HG03460 (cell line): ENCODE results near the gene SCFD2.

Experiments
- ATAC-seq: cut with Tn5 transposase; IDR thresholded peaks from one replicate; pipeline ENCODE4 v1.9.1; 2021; ENCODE audit not compliant: unreplicated experiment

Gene SCFD2

GRCh38 chr4:52939739-52940138 is 426.1 kb downstream of the SCFD2 start:
- no peak for ATAC-seq

- ATAC-seq, result no peak
Observed at GRCh38 chr4:52939325-52939724, 426.5 kb downstream of the SCFD2 start.

GRCh38 chr4:52937829-52938228 is 428.0 kb downstream of the SCFD2 start:
- no peak for ATAC-seq

DNA sequence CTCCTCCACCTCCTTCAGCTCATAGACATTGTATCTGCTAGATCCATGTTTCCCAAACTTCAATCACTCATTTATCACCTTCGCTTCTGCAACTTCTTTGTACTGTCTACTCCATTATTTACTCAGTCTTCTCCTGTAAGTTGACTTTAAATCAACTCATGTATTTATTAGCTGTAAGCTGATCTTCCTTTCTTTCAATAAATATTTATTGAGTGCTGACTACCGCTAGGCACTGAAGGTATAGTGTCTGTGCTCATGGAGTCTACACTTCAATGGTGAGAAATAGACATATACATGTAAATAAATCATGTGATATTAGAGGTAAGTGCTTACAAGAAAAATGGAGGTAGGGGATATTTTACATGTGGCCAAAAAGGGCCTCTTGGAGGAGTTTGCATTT is 429.1 kb downstream of the SCFD2 start:
- no peak for ATAC-seq

DNA sequence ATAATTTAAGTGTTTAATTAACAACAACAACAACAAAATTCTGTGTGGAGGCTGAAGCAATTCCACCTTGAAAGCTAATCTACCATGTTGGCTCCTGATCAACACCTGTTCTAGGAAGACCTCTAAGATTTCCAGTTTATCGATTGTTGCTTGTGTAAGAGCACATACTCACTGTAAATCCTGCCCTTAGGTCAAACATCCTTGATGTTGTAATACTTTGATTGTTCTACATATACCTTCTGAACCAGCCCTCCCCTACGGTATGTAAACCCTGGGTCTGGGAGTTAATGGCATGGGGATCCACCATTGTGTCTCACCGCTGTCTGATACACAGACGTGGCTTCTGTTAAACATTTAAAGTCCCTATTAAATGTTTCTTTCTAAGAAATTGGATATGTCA is 430.5 kb downstream of the SCFD2 start:
- no peak for ATAC-seq

DNA sequence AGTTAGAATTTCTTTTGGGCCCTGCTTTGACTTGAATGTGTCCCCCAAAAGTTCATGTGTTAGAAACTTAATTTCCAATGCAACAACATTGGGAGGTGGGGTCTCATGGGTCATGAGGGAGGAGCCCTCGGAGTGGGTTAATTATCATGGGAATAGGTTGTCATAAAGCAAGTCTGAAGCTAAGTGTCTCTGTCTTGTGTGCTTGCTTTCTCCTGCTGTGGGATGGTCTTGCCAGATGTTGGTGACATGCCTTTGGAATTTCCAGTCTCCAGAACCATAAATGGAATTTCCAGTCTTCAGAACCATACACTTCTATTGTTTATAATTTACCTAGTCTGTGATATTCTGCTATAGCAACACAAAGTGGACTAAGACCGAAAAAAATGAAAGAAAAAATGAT is 432.1 kb downstream of the SCFD2 start:
- no peak for ATAC-seq

DNA sequence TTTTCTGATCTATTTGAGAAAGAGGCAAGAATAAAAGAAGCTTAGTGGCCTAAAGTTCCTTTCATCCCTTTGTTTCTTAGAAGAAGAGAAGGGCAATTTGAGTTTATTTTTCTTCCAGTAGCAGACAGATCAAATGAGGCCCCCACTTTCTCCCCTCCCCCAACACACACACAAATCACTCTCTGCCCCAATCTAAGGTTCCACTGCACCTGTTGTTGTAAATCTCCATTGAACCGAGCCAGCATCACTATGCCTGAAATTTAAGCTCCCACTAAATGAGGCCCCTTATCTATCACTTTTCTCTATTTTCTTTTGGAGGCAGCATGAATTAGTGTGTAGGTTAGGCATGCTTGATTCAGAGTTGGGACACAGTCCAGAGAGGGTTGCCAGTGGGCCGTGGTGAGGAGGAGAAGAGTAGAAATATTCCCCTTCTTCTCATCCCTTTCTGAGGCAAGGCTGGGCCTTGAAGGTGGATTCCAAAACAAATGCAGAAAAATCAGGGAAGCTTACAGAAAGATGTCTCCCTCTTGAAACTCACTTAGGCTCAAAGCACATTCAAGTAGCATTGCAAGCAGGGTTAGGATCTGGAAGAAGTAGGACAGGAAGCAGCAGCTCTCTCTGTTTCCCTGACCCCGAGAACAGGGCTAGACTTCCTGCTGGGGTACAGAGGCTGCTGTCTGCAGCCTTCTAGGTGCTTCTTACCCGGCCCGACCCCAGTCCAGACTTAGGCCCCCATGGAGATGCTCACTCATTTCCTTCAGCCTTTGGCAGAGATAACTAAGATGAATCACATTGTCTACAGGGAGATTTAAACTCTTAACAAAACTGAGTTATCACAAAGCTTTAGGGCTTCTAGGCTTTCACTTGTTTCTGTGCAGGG is 433.0 kb downstream of the SCFD2 start:
- no peak for ATAC-seq

DNA sequence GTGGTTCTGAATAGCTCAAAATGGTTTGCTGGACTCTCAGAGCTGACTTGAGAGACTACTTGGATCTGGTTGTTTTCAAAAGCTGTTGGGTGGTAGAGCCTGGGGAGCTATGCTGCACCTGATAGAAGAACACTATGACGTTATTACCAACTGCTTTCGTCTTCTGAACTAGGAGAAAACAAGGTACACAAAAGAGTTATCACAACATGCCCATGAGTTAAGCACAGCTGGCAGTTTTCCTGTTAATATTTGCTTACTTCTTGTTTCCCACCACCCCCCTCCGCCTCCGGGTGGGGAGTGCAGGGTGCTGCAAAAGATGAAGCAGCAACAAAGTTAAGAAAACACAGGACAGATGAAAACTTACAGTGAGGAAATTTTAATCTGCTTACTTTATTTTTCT is 434.6 kb downstream of the SCFD2 start:
- no peak for ATAC-seq

DNA sequence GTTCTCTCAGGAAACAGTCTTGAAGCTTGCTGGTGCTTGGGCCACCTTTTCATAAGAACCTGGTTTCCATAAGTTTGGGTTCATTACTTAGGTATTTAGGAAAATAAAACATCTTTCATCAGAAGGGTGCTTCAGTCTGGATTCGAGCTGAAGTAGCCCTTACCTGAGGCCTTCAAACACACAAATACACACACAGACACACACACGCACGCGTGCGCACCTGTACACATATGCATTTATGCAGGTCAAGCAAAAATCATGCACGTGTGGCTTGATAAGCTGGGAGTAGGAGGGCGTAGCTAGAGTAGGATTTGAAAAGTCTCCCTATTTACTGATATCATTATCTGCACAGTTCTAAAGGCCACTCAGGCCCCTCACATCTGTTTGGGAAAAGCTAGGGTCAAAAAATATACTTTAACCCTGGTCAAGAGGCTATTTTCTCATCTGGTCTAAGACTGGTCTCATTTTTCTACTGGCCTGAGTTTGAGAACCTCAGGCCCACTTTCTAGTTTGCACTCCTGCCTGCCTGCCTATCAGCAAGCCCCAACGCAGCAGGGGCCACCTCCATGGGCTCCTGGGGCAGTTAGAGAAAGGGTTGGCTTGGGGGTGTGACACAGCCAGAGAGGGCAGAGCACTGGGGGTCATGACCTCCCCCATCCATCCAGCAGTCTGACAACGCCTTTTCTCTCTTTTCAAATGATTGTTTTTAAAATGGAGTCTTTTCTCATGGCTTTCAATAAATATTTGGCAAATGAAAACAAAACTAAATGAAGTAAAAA is 439.5 kb downstream of the SCFD2 start:
- no peak for ATAC-seq

DNA sequence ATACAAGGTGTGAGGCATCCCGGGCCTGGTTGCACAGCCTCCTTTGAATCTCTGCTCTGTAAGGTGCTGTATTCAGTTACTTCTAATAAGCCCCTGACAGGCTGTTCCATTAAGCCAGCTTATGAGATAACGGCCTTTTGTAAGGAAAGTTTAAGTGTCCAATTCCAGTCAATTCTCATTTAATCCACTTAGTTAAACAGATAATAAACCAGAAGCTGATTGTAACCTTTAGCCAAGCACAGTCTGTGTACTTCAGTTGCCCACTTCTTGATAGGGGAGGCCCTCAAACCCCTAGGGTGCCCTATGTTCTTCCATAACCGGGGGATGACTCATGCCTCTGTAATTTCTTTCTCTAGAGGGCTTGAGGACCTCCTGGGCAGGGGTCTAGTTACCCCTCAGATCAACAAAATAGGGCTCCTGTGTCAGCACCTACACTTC is 440.3 kb downstream of the SCFD2 start:
- ATAC-seq, result no peak

DNA sequence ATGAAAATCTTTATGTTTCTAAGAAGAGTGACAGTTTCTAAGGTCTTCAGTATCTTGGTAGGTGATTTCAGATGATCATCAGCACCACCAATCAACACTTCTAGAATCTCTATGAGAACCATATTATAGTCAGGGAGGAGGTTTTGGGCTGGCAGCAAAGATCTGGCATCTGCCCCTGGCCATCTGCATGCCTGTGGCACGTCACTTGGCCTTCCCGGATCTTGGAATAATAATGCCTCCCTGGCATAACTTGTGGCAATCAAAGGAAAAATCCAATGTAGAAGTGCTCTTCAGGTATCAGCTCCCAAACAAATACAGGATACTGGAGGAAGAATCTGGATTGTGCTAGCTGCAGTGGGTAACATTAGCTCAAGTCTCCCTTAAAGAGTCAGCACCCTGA is 446.4 kb downstream of the SCFD2 start:
- no peak for ATAC-seq

DNA sequence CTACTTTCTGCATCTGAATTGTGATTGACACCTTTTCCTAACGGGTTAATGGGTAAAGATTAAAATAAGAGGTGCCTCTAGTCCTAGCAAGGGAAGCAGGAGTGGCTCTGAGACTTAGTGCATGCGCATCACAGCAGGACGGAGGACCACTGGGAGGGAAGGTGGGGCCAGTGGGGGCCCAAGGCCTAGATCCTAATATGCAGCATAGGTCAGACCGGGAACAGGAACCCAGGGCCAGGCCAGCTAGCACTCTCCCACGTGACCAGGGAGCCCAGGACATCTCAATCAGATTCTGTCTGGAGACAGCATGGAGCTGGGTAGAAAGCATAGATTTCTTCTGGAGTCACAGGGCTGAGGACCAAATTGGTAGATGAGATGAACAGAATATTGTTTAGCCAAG is 448.0 kb downstream of the SCFD2 start:
- no peak for ATAC-seq

DNA sequence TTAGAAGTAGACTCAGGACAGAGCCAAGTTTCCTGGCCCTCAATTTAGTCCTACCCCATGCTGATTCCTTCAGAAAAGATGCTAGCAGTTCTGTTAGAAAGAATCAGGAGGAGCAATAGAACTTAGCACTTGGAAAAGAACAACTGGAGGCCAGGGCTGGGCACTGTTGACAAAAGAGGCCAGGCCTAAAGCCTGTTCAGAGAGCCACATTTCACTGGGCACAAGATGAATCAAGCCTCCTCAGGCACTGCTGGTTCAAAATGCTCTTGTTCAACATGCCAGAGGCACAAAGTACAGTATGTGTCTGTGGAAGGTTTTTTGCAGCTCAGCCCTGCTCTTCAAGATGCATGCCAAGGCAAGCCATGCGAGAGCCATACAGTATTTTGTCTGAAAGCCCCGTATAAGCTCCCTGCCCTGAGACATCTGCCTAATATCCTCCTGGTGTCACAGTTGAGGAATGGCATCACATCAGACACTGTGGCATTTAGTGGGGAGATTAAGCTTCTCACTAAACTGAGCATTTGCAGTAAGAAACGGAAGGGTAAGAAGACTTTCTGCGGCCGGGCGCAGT is 450.0 kb downstream of the SCFD2 start:
- ATAC-seq, result no peak

DNA sequence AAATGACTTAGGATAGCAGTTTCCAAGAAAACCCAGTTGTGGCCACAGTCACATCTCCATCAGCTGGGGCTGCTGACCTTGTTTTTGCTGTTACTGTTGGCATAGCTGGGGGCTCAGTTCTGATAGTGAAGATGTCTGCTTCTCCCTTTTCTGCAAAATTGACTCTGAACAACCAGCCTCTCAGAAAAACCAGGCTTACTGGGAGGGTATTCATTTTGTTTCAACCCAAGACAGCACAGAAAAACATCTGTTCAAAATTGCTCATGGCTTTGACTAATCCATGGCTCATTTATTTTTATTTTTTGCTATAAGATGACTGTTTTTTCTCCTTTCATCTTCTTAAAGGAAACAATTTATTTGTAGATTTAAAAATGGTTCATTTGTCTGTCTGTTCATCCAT is 450.7 kb downstream of the SCFD2 start:
- no peak for ATAC-seq

DNA sequence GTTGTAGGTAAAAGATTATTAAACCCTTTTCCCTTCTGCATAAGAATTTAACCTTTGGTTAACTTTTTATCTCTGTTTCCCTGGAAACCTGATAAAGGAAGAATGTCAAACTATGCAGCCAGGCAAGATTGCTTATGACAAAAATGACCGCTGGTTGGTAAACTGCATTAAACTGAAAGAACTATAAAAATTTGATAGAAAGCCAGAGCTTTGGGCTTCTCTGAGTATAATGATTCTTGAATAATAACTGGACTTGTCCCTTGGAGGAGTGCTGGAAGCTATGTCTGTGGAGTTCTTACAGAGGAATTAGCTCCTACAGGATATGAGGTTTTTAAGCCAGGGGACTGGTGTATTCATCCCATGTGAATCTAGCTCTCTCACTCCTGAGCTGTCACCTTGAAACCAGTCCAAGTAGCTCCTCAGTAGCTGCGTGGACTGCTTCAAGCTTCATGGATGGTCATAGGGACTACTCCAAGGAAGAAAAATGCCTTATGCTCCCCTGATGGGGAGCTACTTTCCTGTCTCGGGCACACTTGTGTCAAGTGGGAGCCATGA is 451.7 kb downstream of the SCFD2 start:
- no peak for ATAC-seq

DNA sequence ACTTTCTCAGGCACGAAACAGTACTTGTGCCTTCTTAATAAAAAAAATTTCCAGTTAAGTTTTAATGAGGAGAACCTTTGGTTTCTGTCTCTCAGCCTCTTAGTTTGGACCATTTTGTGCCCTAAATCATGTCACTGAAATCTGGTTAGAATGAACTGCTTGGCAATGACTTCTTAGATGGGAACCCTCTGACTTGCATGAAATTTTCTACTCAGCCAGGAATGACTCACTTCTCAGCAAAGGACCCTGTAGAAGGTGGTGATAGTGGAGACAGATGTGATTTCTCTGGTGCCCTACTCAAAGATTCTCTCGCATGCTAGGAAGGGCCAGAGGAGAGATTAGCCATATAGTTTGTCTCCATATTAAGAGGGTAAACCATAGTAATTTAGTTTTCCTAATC is 453.3 kb downstream of the SCFD2 start:
- ATAC-seq, result no peak

DNA sequence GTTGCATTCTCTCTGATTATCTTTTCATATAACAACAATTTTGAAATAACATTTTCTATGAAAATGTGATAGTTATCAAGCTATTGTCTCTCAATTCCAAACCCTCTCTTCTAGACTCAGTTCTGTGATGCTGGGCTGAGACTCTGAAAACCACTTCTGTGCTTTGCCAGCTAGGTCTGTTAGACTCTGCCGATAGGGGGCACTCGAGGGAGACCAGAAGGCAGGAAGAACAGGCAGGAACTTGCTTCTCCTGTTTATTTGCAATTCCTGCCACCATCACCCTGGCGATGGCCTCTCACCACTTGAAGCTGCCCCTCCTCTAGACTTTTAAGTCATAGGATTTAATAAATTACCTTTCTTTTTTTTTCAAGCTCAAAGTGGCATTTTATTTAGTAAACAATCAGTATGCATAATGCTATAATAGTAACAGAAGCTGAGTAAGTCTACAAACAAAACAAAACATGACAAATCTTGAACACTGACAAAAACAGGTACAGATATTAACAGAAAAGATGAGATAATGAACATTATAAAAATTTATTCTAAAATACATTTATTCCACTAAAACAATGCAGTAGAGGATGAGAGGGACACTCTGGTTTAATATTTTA is 454.1 kb downstream of the SCFD2 start:
- peak; percentile 73 for ATAC-seq

GRCh38 chr4:52910115-52910514 is 455.7 kb downstream of the SCFD2 start:
- no peak for ATAC-seq

DNA sequence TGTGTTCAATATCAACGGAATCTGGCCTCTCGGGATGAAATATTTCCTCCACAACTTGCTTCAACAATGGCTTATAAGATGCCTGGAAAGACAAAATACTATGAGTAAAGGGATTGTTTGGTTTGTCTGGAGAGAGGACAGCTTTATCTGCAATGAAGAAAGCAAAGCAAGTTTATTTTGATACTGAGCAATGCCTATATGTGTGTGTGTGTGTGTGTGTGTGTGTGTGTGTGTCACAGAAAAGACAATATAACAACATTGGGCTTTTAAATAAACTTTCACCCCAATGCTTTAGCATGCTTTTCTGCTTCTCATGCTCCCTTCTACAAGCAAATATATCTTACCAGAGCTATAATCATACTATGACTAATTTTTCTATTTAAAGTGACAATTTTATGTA is 458.4 kb downstream of the SCFD2 start:
- ATAC-seq, result no peak

- ATAC-seq, result no peak
Observed at GRCh38 chr4:52904421-52904820, 461.4 kb downstream of the SCFD2 start.

- no peak for ATAC-seq
Observed at GRCh38 chr4:52903273-52903672, 462.6 kb downstream of the SCFD2 start.
